ENCODE data around the gene RSPH4A.

RSPH4A gene

GRCh38 chr6:116605935-116606334 lies 10.3 kb upstream of the RSPH4A start:
- H3K27me3 ChIP-seq (ENCODE audit: insufficient read depth, low read length, poor library complexity, severe bottlenecking) = no peaks in the 10 kb centered on the region
- no peaks in the 10 kb centered on the region for H4K20me1 ChIP-seq (ENCODE audit: insufficient read depth, low read length, poor library complexity, severe bottlenecking)
- no peaks in the 10 kb centered on the region for H3K79me2 ChIP-seq (ENCODE audit: insufficient read depth, low read length)
- TF ChIP-seq CTCF (conservative IDR thresholded peaks at IDR 0.05; ENCODE audit: low read length) (no peak), EZH2phosphoT487 (IDR thresholded peaks at IDR 0.05; ENCODE audit: borderline replicate concordance) (no peak)
- no peak overlapping the region for H2AFZ ChIP-seq (ENCODE audit: low read length)
- H3K4me2 ChIP-seq (ENCODE audit: low read depth, low read length, poor library complexity, severe bottlenecking) = no peak overlapping the region
- no peaks in the 10 kb centered on the region for H3K36me3 ChIP-seq (ENCODE audit: insufficient read depth, low read length)
- no peaks in the 10 kb centered on the region for H3K4me1 ChIP-seq (ENCODE audit: insufficient read depth, low read length, poor library complexity, severe bottlenecking)
- H3K9me2 ChIP-seq (replicated peaks; ENCODE audit: low read depth, low read length) = no peaks in the 10 kb centered on the region
- no peak overlapping the region for H3K4me3 ChIP-seq (ENCODE audit: low read length, poor library complexity, severe bottlenecking)
- no peaks in the 10 kb centered on the region for H3K9me3 ChIP-seq (ENCODE audit: insufficient read depth, low read depth, low read length)
- no peak overlapping the region for H3K9ac ChIP-seq (ENCODE audit: low read depth, low read length, poor library complexity, severe bottlenecking)
- no peaks in the 10 kb centered on the region for H3F3A ChIP-seq (ENCODE audit: low read depth)

- Histone ChIP-seq H3K36me3 (ENCODE audit: insufficient read depth, low read length) (no peaks in the 10 kb centered on the region), H3F3A (ENCODE audit: low read depth) (no peaks in the 10 kb centered on the region), H3K9me2 (replicated peaks; ENCODE audit: low read depth, low read length) (no peaks in the 10 kb centered on the region), H3K9ac (ENCODE audit: low read depth, low read length, poor library complexity, severe bottlenecking) (no peak overlapping the region), H3K79me2 (ENCODE audit: insufficient read depth, low read length) (no peaks in the 10 kb centered on the region), H3K27me3 (ENCODE audit: insufficient read depth, low read length, poor library complexity, severe bottlenecking) (no peaks in the 10 kb centered on the region), H2AFZ (ENCODE audit: low read length) (no peak overlapping the region), H3K4me1 (ENCODE audit: insufficient read depth, low read length, poor library complexity, severe bottlenecking) (peaks cover 5% of the 10 kb centered on the region), H3K9me3 (ENCODE audit: insufficient read depth, low read depth, low read length) (no peaks in the 10 kb centered on the region), H3K4me3 (ENCODE audit: low read length, poor library complexity, severe bottlenecking) (no peak overlapping the region), H3K4me2 (ENCODE audit: low read depth, low read length, poor library complexity, severe bottlenecking) (no peak overlapping the region), H4K20me1 (ENCODE audit: insufficient read depth, low read length, poor library complexity, severe bottlenecking) (no peaks in the 10 kb centered on the region)
- no peak for TF ChIP-seq EZH2phosphoT487 (IDR thresholded peaks at IDR 0.05; ENCODE audit: borderline replicate concordance)
- TF ChIP-seq CTCF (conservative IDR thresholded peaks at IDR 0.05; ENCODE audit: low read length) = no peak
Observed at GRCh38 chr6:116611056-116611455, 5.2 kb upstream of the RSPH4A start.

GRCh38 chr6:116616737-116617053 lies 416 bp downstream of the RSPH4A start:
- Histone ChIP-seq H3K27me3 (ENCODE audit: insufficient read depth, low read length, poor library complexity, severe bottlenecking) (no peaks in the 10 kb centered on the region), H3F3A (ENCODE audit: low read depth) (no peaks in the 10 kb centered on the region), H3K79me2 (ENCODE audit: insufficient read depth, low read length) (no peaks in the 10 kb centered on the region), H3K4me1 (ENCODE audit: insufficient read depth, low read length, poor library complexity, severe bottlenecking) (peaks cover 14% of the 10 kb centered on the region), H4K20me1 (ENCODE audit: insufficient read depth, low read length, poor library complexity, severe bottlenecking) (no peaks in the 10 kb centered on the region), H3K9ac (ENCODE audit: low read depth, low read length, poor library complexity, severe bottlenecking) (no peak overlapping the region), H2AFZ (ENCODE audit: low read length) (peak overlapping the region; percentile 97), H3K4me3 (ENCODE audit: low read length, poor library complexity, severe bottlenecking) (peak overlapping the region; percentile 92), H3K9me2 (replicated peaks; ENCODE audit: low read depth, low read length) (no peaks in the 10 kb centered on the region), H3K9me3 (ENCODE audit: insufficient read depth, low read depth, low read length) (no peaks in the 10 kb centered on the region), H3K36me3 (ENCODE audit: insufficient read depth, low read length) (no peaks in the 10 kb centered on the region), H3K4me2 (ENCODE audit: low read depth, low read length, poor library complexity, severe bottlenecking) (peak overlapping the region; percentile 90)
- TF ChIP-seq CTCF (conservative IDR thresholded peaks at IDR 0.05; ENCODE audit: low read length) (0 out of 2 replicates have a peak, but pooled peaks have one; percentile 11), EZH2phosphoT487 (IDR thresholded peaks at IDR 0.05; ENCODE audit: borderline replicate concordance) (no peak)

All from Loucy (cell line).